Mesothelial cell of epicardium (in vitro differentiated cells): ENCODE results near the gene VPS29. TPM values are rescaled to one million over a fixed set of nuclear protein-coding genes. Genes with fewer than 3 reads are reported as not detected.
"Not testable (repeated sequence)": the region's sequence is repeated elsewhere in the genome, so short reads cannot be mapped to it uniquely, and the experiment has no call there.

ENCODE experiments used
- DNase-seq, 2 experiments: peaks; one replicate each; pipeline ENCODE4 v3.0.0; 2021; ENCODE audit warnings: low spot score in 2 of 2; ENCODE audit not compliant: unreplicated experiment in 2 of 2
- H3K27ac Mint-ChIP-seq: 2 replicates; pipeline ENCODE4 v1.8.0; 2021; ENCODE audit warnings: mixed read lengths
- H3K27me3 Mint-ChIP-seq: 2 replicates; pipeline ENCODE4 v1.8.0; 2021; ENCODE audit warnings: low read depth, mixed read lengths
- H3K36me3 Mint-ChIP-seq: 2 replicates; pipeline ENCODE4 v1.8.0; 2021; ENCODE audit warnings: mixed read lengths
- H3K4me1 Mint-ChIP-seq: 2 replicates; pipeline ENCODE4 v1.8.0; 2021; ENCODE audit warnings: mixed read lengths
- H3K4me3 Mint-ChIP-seq: 2 replicates; pipeline ENCODE4 v1.8.0; 2021; ENCODE audit warnings: mild to moderate bottlenecking, moderate library complexity, mixed read lengths
- H3K9me3 Mint-ChIP-seq: 2 replicates; pipeline ENCODE4 v1.8.0; 2021; ENCODE audit warnings: mixed read lengths
- CTCF ChIP-seq: fragments of 200-600 bp; sonication (generic); IDR thresholded peaks from one replicate; pipeline ENCODE4 v1.5.0; 2021; ENCODE audit warnings: antibody characterized with exemption; ENCODE audit not compliant: unreplicated experiment
- total RNA-seq: library from RNA; stranded (reverse); gene quantifications from 3 replicates; pipeline ENCODE4 v1.2.1, GENCODE V29; 2021

The VPS29 gene
- total RNA-seq, 1 donor from 2014 or later, result 77.0 TPM

- Mint-ChIP-seq H3K27me3 (no peaks in the 10 kb centered on the region), H3K27ac (no peak overlapping the region), H3K36me3 (peaks cover 15% of the 10 kb centered on the region), H3K9me3 (no peaks in the 10 kb centered on the region), H3K4me3 (no peak overlapping the region), H3K4me1 (peaks cover 13% of the 10 kb centered on the region)
- DNase-seq, result no peak
- no peak for TF ChIP-seq CTCF
Measured at GRCh38 chr12:110546339-110546738, 44.4 kb upstream of the VPS29 start.

- no peaks in the 10 kb centered on the region for H3K27me3 Mint-ChIP-seq
- no peak overlapping the region for H3K27ac Mint-ChIP-seq
- peaks cover 13% of the 10 kb centered on the region for H3K4me1 Mint-ChIP-seq
- peaks cover 12% of the 10 kb centered on the region for H3K36me3 Mint-ChIP-seq
- no peak overlapping the region for H3K4me3 Mint-ChIP-seq
- TF ChIP-seq CTCF, result no peak
- H3K9me3 Mint-ChIP-seq, result no peaks in the 10 kb centered on the region
- no peak for DNase-seq
Measured at GRCh38 chr12:110545812-110546211, 43.9 kb upstream of the VPS29 start.

DNA sequence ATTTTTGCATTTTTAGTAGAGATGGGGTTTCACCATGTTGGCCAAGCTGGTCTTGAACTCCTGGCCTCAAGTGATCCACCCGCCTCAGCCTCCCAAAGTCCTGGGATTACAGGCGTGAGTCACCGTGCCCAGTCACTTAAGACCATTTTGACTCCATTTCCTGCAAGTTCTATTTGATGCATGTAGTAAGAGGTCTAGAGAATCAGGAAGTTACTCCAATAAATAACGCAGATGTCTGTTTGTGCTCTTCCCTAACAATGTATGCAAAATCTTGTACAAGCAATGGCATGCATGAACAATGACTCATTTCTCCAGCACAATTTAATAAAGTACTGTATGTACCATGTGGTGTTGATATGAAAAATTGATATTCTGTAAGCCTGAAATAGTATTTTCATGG lies 43.3 kb upstream of the VPS29 start:
- H3K4me1 Mint-ChIP-seq, result peaks cover 13% of the 10 kb centered on the region
- H3K36me3 Mint-ChIP-seq, DNase-seq, H3K4me3 Mint-ChIP-seq, H3K9me3 Mint-ChIP-seq, H3K27ac Mint-ChIP-seq, H3K27me3 Mint-ChIP-seq: not testable (repeated sequence)

DNA sequence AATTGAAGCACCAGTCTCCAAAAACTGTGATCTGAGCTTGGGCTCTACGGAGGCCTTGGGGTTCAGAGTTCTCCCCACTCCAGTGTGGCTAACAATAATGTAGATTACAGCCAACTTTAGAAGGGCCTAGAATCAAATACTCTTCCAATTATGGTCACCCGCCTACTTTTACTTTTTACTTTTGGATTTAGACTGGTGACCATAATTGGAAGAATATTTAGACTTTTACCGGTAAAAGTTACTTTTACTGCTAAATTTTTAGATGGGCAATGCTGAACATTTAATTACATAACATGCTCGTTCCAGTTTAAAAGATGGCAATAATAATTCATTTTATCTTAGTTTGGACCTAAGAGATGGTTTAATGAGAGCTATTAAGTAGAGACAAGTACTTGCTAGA lies 42.1 kb upstream of the VPS29 start:
- no peaks in the 10 kb centered on the region for H3K27me3 Mint-ChIP-seq
- no peaks in the 10 kb centered on the region for H3K9me3 Mint-ChIP-seq
- peaks cover 13% of the 10 kb centered on the region for H3K4me1 Mint-ChIP-seq
- no peak overlapping the region for H3K4me3 Mint-ChIP-seq
- TF ChIP-seq CTCF, result no peak
- peak overlapping the region; percentile 89 for H3K27ac Mint-ChIP-seq
- peaks cover 7% of the 10 kb centered on the region for H3K36me3 Mint-ChIP-seq
- no peak for DNase-seq

DNA sequence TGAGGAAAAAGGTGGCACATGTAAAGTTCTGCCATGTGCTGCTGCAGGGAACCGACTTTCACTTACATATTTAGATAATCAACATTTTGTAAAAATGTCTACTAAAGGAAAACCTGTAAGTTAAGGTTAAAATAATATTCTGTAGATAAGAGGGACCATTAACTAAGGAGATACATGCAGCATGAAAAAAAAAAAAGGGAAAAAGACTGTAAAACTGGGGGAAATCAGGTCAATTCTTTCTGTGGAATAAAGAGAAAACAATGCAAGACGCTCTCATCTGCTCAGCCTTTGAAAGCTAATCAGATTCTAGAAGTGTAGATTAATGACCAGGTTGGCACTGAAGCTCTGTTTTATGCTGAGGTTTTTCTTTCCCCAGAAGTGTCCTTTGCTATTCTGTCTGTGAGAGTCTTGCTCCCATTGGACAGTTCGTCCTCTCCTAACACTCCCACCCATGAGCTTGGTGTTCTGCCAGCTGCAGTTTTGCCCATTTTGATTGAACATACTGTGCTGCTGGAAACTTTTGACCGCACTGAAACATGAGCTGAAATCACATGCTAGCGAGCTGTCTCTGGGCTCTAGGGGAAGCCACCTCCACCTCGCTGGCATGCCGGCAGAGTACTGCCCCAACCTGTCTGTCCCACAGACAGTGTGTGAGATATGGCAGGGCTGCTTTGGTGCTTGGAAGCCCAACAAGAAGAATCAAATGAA lies 41.5 kb upstream of the VPS29 start:
- Mint-ChIP-seq H3K36me3 (peaks cover 7% of the 10 kb centered on the region), H3K9me3 (no peaks in the 10 kb centered on the region), H3K4me1 (peaks cover 13% of the 10 kb centered on the region), H3K27me3 (no peaks in the 10 kb centered on the region), H3K27ac (peak overlapping the region; percentile 89), H3K4me3 (no peak overlapping the region)
- no peak for TF ChIP-seq CTCF
- peak in 1 of 2 experiments; percentile 46 for DNase-seq

- TF ChIP-seq CTCF, result no peak
- no peak overlapping the region for H3K4me3 Mint-ChIP-seq
- DNase-seq, result no peak
- H3K4me1 Mint-ChIP-seq, result peaks cover 19% of the 10 kb centered on the region
- no peaks in the 10 kb centered on the region for H3K27me3 Mint-ChIP-seq
- H3K27ac Mint-ChIP-seq, result no peak overlapping the region
- H3K36me3 Mint-ChIP-seq, result peaks cover 7% of the 10 kb centered on the region
- no peaks in the 10 kb centered on the region for H3K9me3 Mint-ChIP-seq
Measured at GRCh38 chr12:110540048-110540447, 38.1 kb upstream of the VPS29 start.
